ENCODE measurements around the gene CCDC191.

The CCDC191 gene

DNA sequence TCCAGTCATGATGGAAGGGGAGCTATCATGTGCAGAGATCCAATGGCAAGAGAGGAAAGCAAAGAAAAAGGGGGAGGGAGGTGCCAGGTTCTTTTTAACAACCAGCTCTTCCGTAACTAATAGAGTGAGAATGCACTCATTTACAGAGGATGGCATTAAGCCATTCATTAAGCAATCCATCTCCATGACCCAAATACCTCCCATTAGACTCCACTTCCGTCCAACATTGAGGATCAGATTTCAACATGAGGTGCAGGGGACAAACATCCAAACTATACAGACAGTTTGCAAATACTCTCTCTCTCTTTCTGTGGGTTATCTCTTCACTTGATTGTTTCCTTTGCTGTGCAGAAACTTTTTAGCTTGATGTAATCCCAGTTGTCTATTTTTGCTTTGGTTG is 87.3 kb downstream of the CCDC191 start:
- DNase-seq (ENCODE audit: extremely low spot score) = no peak
- ChIA-PET CTCF (interaction anchor here (1.7 kb wide), 1 partner anchor 13 kb away, joined by 3 read pairs; no protein-coding TSS in a partner anchor), POLR2A (no interaction called here)
- TF ChIP-seq, protein P1, sequence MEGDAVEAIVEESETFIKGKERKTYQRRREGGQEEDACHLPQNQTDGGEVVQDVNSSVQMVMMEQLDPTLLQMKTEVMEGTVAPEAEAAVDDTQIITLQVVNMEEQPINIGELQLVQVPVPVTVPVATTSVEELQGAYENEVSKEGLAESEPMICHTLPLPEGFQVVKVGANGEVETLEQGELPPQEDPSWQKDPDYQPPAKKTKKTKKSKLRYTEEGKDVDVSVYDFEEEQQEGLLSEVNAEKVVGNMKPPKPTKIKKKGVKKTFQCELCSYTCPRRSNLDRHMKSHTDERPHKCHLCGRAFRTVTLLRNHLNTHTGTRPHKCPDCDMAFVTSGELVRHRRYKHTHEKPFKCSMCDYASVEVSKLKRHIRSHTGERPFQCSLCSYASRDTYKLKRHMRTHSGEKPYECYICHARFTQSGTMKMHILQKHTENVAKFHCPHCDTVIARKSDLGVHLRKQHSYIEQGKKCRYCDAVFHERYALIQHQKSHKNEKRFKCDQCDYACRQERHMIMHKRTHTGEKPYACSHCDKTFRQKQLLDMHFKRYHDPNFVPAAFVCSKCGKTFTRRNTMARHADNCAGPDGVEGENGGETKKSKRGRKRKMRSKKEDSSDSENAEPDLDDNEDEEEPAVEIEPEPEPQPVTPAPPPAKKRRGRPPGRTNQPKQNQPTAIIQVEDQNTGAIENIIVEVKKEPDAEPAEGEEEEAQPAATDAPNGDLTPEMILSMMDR (IDR thresholded peaks at IDR 0.05; ENCODE audit: control extremely low read depth, extremely low read depth, low read depth, missing control alignments) = no peak

DNA sequence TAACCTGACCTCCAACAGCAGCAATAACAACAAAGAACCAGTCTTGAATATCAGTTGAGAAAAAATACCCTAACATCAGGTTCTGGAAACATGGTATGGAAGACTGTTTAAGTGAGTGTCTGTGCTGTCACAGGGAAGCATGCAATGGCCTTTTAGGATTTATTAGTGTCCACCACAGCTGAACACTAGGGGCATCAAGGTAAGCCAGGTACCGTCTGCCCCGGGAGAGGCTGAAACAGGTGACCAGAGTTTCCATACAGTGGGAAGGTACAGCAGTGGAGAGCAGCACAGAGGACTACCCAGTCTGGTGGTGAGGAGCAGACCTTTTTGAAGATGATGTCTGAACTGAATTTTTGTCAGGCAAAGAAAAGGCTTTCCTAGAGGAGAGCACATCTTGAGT is 90.2 kb downstream of the CCDC191 start:
- ChIA-PET POLR2A (no interaction called here), CTCF (interaction anchor here (1.6 kb wide), 1 partner anchor 14 kb away, joined by 3 read pairs; no protein-coding TSS in a partner anchor)
- no peak for DNase-seq (ENCODE audit: extremely low spot score)
- TF ChIP-seq, protein P1 (IDR thresholded peaks at IDR 0.05; ENCODE audit: control extremely low read depth, extremely low read depth, low read depth, missing control alignments) = no peak

DNA sequence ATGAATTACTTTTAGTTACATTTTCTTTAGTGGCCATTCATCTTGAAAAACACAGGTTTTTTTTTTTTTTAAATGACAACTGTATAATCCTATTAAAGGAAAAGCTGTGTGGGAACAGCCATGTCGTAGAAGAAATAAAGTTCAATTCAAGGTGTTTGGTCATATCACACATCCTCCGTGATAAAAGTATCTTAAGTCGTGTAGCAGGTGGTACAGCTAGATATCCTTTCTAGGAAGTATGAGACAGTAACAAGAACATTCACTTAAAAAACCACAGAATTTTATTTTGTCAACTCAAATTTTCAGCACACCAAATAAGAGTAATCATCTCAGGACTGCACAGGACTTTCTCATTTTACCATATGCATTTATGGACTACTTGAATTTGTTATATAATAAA is 92.4 kb downstream of the CCDC191 start:
- CTCF ChIA-PET = interaction anchor here (2.7 kb wide), 1 partner anchor 50 kb away, joined by 9 read pairs; no protein-coding TSS in a partner anchor
- TF ChIP-seq, protein P1 (IDR thresholded peaks at IDR 0.05; ENCODE audit: control extremely low read depth, extremely low read depth, low read depth, missing control alignments) = no peak
- DNase-seq (ENCODE audit: extremely low spot score) = no peak
- POLR2A ChIA-PET = no interaction called here

DNA sequence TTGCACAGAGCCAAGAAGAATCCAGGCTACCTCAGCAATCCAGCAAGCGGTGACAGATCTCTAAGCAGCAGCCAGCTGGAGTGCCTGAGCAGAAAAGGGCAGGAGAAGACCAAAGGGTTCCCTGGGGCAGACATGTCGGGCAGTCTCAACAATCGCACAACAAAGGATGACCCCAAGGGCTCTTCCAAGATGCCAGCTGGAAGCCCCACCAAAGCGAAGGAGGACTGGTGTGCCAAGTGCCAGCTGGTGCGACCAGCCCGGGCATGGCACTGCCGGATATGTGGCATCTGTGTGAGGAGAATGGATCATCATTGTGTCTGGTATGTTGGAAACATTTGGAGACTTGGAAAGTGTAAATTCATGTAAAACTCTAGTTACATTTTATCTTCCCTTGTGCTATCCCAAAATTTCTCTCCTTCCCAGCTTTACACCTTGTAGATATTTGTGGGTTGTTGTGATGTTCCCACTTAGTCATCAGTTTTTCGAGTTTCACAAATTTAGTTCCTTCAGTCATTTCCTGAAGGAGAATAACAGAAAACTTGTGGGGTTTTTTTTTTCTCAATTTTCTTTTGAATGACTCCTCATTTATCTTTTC is 102.1 kb downstream of the CCDC191 start:
- TF ChIP-seq, protein P1 (IDR thresholded peaks at IDR 0.05; ENCODE audit: control extremely low read depth, extremely low read depth, low read depth, missing control alignments) = no peak
- ChIA-PET POLR2A (no interaction called here), CTCF (no interaction called here)
- DNase-seq (ENCODE audit: extremely low spot score) = no peak

DNA sequence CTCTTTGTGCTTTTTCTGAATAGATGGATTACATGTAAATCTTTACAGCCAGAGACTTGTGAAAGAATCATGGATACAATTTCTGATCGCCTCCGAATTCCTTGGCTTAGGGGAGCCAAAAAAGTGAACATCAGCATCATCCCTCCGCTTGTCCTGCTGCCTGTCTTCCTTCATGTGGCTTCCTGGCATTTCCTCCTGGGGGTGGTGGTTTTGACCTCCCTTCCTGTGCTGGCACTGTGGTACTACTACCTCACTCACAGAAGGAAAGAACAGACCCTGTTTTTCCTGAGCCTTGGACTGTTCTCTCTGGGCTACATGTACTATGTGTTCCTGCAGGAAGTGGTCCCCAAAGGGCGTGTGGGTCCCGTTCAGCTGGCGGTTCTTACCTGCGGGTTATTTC is 102.6 kb downstream of the CCDC191 start:
- CTCF ChIA-PET = interaction anchor here (1.4 kb wide), 1 partner anchor 129 kb away, joined by 3 read pairs; no protein-coding TSS in a partner anchor
- TF ChIP-seq, protein P1 (IDR thresholded peaks at IDR 0.05; ENCODE audit: control extremely low read depth, extremely low read depth, low read depth, missing control alignments) = no peak
- DNase-seq (ENCODE audit: extremely low spot score) = no peak
- POLR2A ChIA-PET = no interaction called here

DNA sequence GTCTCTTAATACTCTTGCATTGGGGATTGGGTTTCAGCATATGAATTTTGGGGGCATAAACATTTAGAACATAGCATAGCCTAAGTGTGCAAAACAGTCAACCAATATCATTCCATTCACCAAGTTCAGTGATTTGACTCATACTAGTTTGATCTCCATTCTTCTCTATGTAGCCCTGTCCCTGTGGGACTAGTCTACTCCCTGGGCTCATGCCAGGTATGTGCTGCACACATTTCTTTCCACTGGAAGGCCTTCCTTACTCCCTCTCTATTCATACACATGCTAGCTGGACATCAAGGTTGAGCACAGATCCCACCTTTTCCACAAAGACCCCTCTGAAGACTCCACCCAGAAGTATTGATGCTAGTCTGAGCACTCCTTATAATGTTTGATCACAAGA is 103.4 kb downstream of the CCDC191 start:
- POLR2A ChIA-PET = no interaction called here
- CTCF ChIA-PET = interaction anchor here (1.4 kb wide), 1 partner anchor 128 kb away, joined by 3 read pairs; no protein-coding TSS in a partner anchor
- TF ChIP-seq, protein P1 (IDR thresholded peaks at IDR 0.05; ENCODE audit: control extremely low read depth, extremely low read depth, low read depth, missing control alignments) = no peak
- DNase-seq (ENCODE audit: extremely low spot score) = no peak

Measured in GM10248 (cell line).